WTC11 (cell line): ENCODE data around the gene OGFOD1. TPM values are rescaled to one million over a fixed set of nuclear protein-coding genes. Genes with fewer than 3 reads are reported as not detected.

ENCODE experiments used
- ATAC-seq: fragments of 200-7000 bp; cut with Tn5 transposase; 2 replicates; pipeline ENCODE4 v1.10.0; 2021; ENCODE audit warnings: mild to moderate bottlenecking, moderate library complexity
- CTCF ChIA-PET: fragments of 300-600 bp; sonication (Branson Sonifier 250); formaldehyde crosslinking; loops from one replicate; lab custom pipeline; 2021; ENCODE audit warnings: antibody characterized with exemption; lab: Charles Lee
- POLR2A ChIA-PET: fragments of 350-600 bp; sonication (Branson Sonifier 250); formaldehyde crosslinking; loops from one replicate; lab custom pipeline; 2021; ENCODE audit warnings: antibody characterized with exemption; lab: Charles Lee
- DNase-seq: peaks from one replicate; pipeline ENCODE4 v3.0.0; 2021; ENCODE audit warnings: low spot score
- H3K27ac Mint-ChIP-seq: 2 replicates; pipeline ENCODE4 v1.8.0; 2021; ENCODE audit warnings: mixed read lengths
- H3K27me3 Mint-ChIP-seq: 2 replicates; pipeline ENCODE4 v1.8.0; 2021; ENCODE audit warnings: low read depth, mild to moderate bottlenecking, moderate library complexity, mixed read lengths
- H3K36me3 Mint-ChIP-seq: 2 replicates; pipeline ENCODE4 v1.8.0; 2021; ENCODE audit warnings: mixed read lengths
- H3K4me1 Mint-ChIP-seq: 2 replicates; pipeline ENCODE4 v1.8.0; 2022; ENCODE audit warnings: mixed read lengths
- H3K4me3 Mint-ChIP-seq: 2 replicates; pipeline ENCODE4 v1.8.0; 2021; ENCODE audit warnings: mild to moderate bottlenecking, moderate library complexity, mixed read lengths
- H3K9me3 Mint-ChIP-seq: 2 replicates; pipeline ENCODE4 v1.8.0; 2021; ENCODE audit warnings: mixed read lengths
- CREM ChIP-seq: sonication (generic); formaldehyde crosslinking; IDR thresholded peaks from 2 replicates; pipeline ENCODE4 v1.8.1; 2022; ENCODE audit warnings: mild to moderate bottlenecking, missing genetic modification reagents, moderate library complexity
- ETV6 ChIP-seq: sonication (generic); formaldehyde crosslinking; IDR thresholded peaks from 2 replicates; pipeline ENCODE4 v1.8.1; 2022; ENCODE audit warnings: mild to moderate bottlenecking, missing genetic modification reagents
- GABPB1 ChIP-seq: sonication (generic); formaldehyde crosslinking; IDR thresholded peaks from 2 replicates; pipeline ENCODE4 v1.8.1; 2023; ENCODE audit warnings: mild to moderate bottlenecking, missing genetic modification reagents
- GTF2I ChIP-seq: fragments of 250-450 bp; sonication (Bioruptor Pico); conservative IDR thresholded peaks from 2 replicates; pipeline ENCODE4 v1.4.0; 2021; ENCODE audit warnings: mild to moderate bottlenecking
- MYBL2 ChIP-seq: sonication (generic); formaldehyde crosslinking; IDR thresholded peaks from 2 replicates; pipeline ENCODE4 v1.8.1; 2023; ENCODE audit warnings: mild to moderate bottlenecking, moderate library complexity, missing genetic modification reagents
- ZBTB21 ChIP-seq: sonication (generic); formaldehyde crosslinking; IDR thresholded peaks from 2 replicates; pipeline ENCODE4 v1.8.1; 2023; ENCODE audit warnings: mild to moderate bottlenecking, missing genetic modification reagents, borderline replicate concordance
- ZNF138 ChIP-seq: sonication (generic); formaldehyde crosslinking; conservative IDR thresholded peaks from 2 replicates; pipeline ENCODE4 v1.8.1; 2022; ENCODE audit warnings: mild to moderate bottlenecking, moderate library complexity, missing genetic modification reagents
- total RNA-seq: library from RNA; stranded (reverse); gene quantifications from 3 replicates; pipeline ENCODE4 v1.2.3, GENCODE V29; 2021
- TF ChIP-seq, protein P1 (sequence below): fragments of 250-450 bp; sonication (Bioruptor Pico); IDR thresholded peaks from 2 replicates; pipeline ENCODE4 v1.9.0; 2021; ENCODE audit warnings: mild to moderate bottlenecking
- TF ChIP-seq, protein P2 (sequence below): fragments of 250-450 bp; sonication (Bioruptor Pico); IDR thresholded peaks from 2 replicates; pipeline ENCODE4 v1.9.0; 2021; ENCODE audit warnings: mild to moderate bottlenecking
- TF ChIP-seq, protein P3 (sequence below): fragments of 250-450 bp; sonication (Bioruptor Pico); conservative IDR thresholded peaks from 2 replicates; pipeline ENCODE4 v1.9.0; 2021; ENCODE audit warnings: mild to moderate bottlenecking
- TF ChIP-seq, protein P4 (sequence below): sonication (generic); formaldehyde crosslinking; IDR thresholded peaks from 2 replicates; pipeline ENCODE4 v1.8.1; 2022; ENCODE audit warnings: low read depth, missing genetic modification reagents, borderline replicate concordance
- TF ChIP-seq, protein P5 (sequence below): sonication (generic); formaldehyde crosslinking; IDR thresholded peaks from 2 replicates; pipeline ENCODE4 v1.8.1; 2023; ENCODE audit warnings: mild to moderate bottlenecking, moderate library complexity, missing genetic modification reagents
- TF ChIP-seq, protein P6 (sequence below): fragments of 200-600 bp; IDR thresholded peaks from 2 replicates; pipeline ENCODE4 v1.8.0; 2022; ENCODE audit warnings: antibody characterized with exemption
- TF ChIP-seq, protein P7 (sequence below): sonication (generic); formaldehyde crosslinking; IDR thresholded peaks from 2 replicates; pipeline ENCODE4 v1.8.1; 2023; ENCODE audit warnings: mild to moderate bottlenecking, missing genetic modification reagents
- TF ChIP-seq, protein P8 (sequence below): sonication (generic); formaldehyde crosslinking; IDR thresholded peaks from 2 replicates; pipeline ENCODE4 v1.8.0; 2022; ENCODE audit warnings: mild to moderate bottlenecking, missing genetic modification reagents
- TF ChIP-seq, protein P9 (sequence below): sonication (generic); formaldehyde crosslinking; IDR thresholded peaks from 2 replicates; pipeline ENCODE4 v1.8.1; 2022; ENCODE audit warnings: low read depth, mild to moderate bottlenecking, moderate library complexity, missing genetic modification reagents, borderline replicate concordance

The OGFOD1 gene
- total RNA-seq, 1 experiment from 2014 or later: 50.5 TPM

DNA sequence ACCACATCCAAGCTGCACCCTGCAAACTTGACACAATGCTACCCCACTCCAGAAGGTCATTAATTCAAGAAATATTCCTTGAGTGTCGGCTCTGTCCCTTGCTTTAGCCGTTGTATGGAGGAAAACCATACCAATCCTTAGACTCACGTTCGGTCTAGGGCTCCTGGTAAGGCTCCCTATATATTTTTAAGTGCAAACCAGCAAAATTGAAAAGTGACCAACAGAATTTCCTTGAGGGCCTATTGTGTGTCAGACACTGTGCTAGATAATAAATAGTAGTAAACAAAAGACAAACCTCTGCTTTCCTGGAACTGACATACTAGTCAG, 68.9 kb downstream of the OGFOD1 start:
- Mint-ChIP-seq H3K4me3 (peak overlapping the region; percentile 75), H3K27me3 (peaks cover under 1% of the 10 kb centered on the region; the same call in 1 of the 2 replicates), H3K9me3 (no peaks in the 10 kb centered on the region), H3K4me1 (peaks cover 17% of the 10 kb centered on the region), H3K36me3 (no peaks in the 10 kb centered on the region), H3K27ac (0 out of 2 replicates have a peak overlapping the region, but pooled peaks have one; percentile 19)
- ATAC-seq: no peak; the same call in 1 of the 2 replicates
- POLR2A ChIA-PET: no interaction called here
- CTCF ChIA-PET: no interaction called here
- TF ChIP-seq, protein P1, sequence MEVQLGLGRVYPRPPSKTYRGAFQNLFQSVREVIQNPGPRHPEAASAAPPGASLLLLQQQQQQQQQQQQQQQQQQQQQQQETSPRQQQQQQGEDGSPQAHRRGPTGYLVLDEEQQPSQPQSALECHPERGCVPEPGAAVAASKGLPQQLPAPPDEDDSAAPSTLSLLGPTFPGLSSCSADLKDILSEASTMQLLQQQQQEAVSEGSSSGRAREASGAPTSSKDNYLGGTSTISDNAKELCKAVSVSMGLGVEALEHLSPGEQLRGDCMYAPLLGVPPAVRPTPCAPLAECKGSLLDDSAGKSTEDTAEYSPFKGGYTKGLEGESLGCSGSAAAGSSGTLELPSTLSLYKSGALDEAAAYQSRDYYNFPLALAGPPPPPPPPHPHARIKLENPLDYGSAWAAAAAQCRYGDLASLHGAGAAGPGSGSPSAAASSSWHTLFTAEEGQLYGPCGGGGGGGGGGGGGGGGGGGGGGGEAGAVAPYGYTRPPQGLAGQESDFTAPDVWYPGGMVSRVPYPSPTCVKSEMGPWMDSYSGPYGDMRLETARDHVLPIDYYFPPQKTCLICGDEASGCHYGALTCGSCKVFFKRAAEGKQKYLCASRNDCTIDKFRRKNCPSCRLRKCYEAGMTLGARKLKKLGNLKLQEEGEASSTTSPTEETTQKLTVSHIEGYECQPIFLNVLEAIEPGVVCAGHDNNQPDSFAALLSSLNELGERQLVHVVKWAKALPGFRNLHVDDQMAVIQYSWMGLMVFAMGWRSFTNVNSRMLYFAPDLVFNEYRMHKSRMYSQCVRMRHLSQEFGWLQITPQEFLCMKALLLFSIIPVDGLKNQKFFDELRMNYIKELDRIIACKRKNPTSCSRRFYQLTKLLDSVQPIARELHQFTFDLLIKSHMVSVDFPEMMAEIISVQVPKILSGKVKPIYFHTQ (CRISPR knock-in tag): no peak
- TF ChIP-seq, protein P2, sequence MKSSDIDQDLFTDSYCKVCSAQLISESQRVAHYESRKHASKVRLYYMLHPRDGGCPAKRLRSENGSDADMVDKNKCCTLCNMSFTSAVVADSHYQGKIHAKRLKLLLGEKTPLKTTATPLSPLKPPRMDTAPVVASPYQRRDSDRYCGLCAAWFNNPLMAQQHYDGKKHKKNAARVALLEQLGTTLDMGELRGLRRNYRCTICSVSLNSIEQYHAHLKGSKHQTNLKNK (CRISPR knock-in tag): no peak
- TF ChIP-seq MYBL2 (CRISPR knock-in tag) (no peak), ZBTB21 (CRISPR knock-in tag) (no peak), CREM (no peak), ETV6 (CRISPR knock-in tag) (no peak), GABPB1 (CRISPR knock-in tag) (no peak), ZNF138 (CRISPR knock-in tag) (no peak), GTF2I (CRISPR knock-in tag) (no peak)
- TF ChIP-seq, protein P3, sequence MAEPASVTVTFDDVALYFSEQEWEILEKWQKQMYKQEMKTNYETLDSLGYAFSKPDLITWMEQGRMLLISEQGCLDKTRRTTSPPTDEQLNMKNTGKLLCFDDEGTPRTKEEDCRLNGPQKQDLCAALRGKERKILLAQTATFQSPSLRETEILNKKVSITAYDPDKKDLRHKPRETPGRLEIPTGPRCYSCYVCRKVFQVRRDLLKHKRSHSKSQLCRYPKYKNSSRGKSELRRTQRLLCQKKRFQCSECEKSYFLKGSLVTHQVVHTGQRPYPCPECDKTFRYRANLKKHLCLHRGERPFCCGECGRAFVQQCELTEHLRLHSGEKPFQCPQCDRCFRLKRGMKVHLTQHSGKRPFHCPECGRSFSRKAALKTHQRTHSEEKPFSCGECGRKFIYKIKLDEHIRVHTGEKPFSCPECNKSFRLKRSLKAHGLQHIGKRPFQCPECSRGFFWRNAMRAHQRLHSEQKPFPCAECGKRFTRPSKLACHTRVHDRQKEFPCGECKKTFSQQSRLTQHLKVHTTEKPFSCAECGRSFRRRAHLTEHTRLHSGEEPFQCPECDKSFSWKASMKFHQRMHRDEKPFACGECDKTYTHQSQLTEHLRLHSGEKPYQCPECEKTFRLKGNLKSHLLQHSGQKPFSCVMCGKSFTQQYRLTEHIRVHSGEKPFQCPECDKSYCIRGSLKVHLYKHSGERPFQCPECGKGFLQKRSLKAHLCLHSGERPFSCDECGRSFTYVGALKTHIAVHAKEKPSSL (CRISPR knock-in tag): no peak
- TF ChIP-seq, protein P4, sequence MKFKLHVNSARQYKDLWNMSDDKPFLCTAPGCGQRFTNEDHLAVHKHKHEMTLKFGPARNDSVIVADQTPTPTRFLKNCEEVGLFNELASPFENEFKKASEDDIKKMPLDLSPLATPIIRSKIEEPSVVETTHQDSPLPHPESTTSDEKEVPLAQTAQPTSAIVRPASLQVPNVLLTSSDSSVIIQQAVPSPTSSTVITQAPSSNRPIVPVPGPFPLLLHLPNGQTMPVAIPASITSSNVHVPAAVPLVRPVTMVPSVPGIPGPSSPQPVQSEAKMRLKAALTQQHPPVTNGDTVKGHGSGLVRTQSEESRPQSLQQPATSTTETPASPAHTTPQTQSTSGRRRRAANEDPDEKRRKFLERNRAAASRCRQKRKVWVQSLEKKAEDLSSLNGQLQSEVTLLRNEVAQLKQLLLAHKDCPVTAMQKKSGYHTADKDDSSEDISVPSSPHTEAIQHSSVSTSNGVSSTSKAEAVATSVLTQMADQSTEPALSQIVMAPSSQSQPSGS (CRISPR knock-in tag): no peak
- TF ChIP-seq, protein P5, sequence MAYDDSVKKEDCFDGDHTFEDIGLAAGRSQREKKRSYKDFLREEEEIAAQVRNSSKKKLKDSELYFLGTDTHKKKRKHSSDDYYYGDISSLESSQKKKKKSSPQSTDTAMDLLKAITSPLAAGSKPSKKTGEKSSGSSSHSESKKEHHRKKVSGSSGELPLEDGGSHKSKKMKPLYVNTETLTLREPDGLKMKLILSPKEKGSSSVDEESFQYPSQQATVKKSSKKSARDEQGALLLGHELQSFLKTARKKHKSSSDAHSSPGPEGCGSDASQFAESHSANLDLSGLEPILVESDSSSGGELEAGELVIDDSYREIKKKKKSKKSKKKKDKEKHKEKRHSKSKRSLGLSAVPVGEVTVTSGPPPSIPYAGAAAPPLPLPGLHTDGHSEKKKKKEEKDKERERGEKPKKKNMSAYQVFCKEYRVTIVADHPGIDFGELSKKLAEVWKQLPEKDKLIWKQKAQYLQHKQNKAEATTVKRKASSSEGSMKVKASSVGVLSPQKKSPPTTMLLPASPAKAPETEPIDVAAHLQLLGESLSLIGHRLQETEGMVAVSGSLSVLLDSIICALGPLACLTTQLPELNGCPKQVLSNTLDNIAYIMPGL: no peak
- TF ChIP-seq, protein P6, sequence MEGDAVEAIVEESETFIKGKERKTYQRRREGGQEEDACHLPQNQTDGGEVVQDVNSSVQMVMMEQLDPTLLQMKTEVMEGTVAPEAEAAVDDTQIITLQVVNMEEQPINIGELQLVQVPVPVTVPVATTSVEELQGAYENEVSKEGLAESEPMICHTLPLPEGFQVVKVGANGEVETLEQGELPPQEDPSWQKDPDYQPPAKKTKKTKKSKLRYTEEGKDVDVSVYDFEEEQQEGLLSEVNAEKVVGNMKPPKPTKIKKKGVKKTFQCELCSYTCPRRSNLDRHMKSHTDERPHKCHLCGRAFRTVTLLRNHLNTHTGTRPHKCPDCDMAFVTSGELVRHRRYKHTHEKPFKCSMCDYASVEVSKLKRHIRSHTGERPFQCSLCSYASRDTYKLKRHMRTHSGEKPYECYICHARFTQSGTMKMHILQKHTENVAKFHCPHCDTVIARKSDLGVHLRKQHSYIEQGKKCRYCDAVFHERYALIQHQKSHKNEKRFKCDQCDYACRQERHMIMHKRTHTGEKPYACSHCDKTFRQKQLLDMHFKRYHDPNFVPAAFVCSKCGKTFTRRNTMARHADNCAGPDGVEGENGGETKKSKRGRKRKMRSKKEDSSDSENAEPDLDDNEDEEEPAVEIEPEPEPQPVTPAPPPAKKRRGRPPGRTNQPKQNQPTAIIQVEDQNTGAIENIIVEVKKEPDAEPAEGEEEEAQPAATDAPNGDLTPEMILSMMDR: no peak
- TF ChIP-seq, protein P7, sequence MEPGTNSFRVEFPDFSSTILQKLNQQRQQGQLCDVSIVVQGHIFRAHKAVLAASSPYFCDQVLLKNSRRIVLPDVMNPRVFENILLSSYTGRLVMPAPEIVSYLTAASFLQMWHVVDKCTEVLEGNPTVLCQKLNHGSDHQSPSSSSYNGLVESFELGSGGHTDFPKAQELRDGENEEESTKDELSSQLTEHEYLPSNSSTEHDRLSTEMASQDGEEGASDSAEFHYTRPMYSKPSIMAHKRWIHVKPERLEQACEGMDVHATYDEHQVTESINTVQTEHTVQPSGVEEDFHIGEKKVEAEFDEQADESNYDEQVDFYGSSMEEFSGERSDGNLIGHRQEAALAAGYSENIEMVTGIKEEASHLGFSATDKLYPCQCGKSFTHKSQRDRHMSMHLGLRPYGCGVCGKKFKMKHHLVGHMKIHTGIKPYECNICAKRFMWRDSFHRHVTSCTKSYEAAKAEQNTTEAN (CRISPR knock-in tag): no peak
- TF ChIP-seq, protein P8, sequence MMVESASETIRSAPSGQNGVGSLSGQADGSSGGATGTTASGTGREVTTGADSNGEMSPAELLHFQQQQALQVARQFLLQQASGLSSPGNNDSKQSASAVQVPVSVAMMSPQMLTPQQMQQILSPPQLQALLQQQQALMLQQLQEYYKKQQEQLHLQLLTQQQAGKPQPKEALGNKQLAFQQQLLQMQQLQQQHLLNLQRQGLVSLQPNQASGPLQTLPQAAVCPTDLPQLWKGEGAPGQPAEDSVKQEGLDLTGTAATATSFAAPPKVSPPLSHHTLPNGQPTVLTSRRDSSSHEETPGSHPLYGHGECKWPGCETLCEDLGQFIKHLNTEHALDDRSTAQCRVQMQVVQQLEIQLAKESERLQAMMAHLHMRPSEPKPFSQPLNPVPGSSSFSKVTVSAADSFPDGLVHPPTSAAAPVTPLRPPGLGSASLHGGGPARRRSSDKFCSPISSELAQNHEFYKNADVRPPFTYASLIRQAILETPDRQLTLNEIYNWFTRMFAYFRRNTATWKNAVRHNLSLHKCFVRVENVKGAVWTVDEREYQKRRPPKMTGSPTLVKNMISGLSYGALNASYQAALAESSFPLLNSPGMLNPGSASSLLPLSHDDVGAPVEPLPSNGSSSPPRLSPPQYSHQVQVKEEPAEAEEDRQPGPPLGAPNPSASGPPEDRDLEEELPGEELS (CRISPR knock-in tag): no peak
- TF ChIP-seq, protein P9, sequence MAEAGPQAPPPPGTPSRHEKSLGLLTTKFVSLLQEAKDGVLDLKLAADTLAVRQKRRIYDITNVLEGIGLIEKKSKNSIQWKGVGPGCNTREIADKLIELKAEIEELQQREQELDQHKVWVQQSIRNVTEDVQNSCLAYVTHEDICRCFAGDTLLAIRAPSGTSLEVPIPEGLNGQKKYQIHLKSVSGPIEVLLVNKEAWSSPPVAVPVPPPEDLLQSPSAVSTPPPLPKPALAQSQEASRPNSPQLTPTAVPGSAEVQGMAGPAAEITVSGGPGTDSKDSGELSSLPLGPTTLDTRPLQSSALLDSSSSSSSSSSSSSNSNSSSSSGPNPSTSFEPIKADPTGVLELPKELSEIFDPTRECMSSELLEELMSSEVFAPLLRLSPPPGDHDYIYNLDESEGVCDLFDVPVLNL (CRISPR knock-in tag): no peak
- DNase-seq: no peak
